ENCODE data around the gene CRTC3.
A peak's percentile ranks its signal among the peaks of the same experiment; 100 is the strongest.
"Not testable (repeated sequence)": the region's sequence is repeated elsewhere in the genome, so short reads cannot be mapped to it uniquely, and the experiment has no call there.

Gene CRTC3

DNA sequence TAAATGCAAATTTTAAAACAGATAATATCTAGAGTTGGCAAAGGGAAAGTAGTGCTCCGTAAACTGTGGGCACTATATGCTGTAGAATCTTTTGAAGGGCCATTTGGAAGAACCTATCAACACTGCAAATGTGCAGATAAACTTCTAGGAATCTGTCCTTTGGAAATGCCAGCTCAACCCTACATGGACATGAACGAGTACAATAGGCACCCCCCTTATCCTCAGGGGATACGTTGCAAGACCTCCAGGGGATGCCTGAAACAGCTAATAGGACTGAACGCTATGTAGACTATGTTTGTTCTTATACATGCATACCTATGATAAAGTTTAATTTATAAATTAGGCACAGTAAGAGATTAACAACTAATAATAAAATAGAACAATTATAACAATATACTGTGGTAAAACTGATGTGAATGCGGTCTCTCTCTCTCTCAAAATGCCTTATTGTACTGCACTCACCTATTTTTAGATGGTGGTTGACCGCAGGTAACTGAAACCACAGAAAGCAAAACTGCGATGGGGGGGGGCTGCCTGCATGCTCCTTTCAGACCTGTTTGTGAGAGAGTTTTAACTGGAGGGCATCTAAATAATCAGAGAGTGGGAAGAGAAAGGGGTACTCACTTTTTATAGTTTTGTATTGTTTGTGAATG is 127.9 kb downstream of the CRTC3 start:
- peak; percentile 70 for DNase-seq

DNA sequence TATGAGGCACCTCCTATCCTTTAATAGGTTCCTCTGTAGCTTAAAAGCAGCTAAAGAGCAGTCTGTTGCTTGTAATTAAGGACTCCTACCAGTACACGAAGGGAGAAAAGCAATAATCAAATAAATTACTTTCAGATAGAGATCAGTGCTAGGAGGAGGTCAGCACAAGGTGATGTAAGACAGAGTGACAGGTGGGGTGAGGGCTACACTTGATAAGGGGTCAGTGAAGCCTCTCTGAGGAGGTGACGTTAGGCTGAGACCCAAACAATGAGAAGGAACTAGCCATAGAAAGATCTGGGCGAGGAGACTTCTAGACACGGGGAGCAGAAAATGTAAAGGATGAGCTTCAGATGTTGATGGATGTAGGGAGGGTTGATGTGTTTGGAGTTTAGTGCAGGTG is 129.8 kb downstream of the CRTC3 start:
- no peak for DNase-seq

DNA sequence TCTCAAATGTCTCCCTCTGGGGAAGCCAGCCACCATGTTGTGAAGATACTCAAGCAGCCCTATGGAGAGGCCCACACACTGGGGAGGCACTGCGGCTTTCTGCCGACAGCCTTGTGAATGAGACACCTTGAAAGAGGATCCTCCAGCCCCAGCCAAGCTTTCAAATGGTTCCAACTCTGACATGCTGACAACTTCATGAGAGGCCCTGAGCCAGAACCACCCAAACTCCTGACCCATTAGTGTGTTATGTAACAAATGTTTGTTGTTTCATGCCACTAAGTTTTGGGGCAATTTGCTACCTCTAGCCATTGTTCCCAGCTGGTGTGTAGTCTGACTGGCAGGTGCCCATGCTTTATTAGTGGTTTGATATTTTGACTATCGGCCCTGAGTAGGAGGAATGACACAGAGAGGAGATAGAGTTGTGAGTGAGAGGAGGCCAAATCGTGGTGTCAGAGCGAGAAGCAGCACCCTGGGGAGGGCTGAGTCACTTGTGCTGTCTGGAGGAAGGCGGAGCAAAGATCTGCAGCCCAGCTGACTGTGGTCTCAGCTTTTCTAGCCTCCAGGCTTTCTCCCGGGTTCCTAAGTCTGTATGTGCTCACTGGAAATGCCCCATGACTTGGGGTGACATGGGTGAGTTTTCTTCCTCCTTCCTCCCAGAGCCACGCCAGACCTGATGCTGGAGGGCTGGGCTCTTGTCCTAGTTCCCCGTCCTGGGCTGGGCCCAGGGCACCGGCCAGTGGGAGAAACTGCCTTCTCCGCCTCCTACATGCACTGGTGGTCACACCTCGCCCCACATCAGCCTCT is 130.7 kb downstream of the CRTC3 start:
- peak; percentile 67 for DNase-seq

DNA sequence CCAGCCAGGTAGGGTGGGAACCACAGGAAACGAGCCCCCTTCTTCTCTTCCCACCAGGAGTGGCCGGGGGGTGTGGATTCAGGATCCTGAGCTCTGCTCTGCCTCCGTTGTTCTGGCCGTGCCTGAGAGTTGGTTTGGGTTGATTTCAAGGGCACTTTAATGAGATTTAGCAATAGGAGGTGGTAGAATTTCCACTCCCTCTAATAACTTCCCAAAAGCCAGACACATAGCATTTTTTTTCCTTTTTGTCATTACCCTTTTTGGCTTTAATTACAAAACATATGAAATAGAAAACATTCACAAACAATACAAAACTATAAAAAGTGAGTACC is 131.2 kb downstream of the CRTC3 start:
- DNase-seq: not testable (repeated sequence)

DNA sequence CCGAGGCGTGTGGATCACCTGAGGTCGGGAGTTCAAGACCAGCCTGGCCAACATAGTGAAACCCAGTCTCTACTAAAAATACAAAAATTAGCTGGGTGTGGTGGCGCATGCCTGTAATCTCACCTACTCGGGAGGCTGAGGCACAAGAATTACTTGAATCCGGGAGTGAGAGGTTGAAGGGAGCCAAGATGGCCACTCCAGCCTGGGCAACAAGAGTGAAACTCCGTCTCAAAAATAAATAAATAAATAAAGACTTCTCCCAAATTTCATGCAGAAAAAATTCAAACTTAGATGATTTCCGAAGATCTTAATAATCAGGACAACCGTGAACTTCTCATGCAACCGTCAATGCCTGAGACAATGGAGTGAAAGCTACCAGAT is 134.3 kb downstream of the CRTC3 start:
- DNase-seq: not testable (repeated sequence)

DNA sequence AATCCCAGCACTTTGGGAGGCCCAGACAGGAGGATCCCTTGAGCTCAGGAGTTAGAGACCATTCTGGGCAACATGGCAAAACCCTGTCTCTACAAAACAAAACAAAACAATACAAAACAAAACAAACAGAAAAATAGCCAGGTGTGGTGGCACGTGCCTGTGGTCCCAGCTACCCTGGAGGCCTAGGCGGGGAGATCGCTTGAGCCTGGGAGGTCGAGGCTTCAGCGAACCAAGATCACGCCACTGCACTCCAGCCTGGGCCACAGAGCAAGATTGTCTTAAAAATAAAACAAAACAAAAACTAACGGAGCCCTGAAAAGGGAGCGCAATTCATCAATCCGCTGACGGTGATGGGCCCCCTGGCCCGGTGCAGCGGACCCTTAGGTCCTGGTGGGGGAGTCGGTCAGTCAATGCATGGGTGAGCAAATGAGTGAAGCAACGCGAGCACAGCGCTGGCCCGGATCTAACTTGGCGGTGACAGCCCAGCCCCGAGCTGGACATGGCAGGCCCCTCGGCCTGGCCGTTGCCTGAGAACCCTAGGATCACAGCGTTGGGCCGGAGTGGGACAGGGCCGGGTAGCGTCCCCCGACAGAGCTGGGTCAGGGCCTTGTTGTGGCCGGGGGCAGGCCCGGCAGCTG is 135.0 kb downstream of the CRTC3 start:
- no peak for DNase-seq

DNA sequence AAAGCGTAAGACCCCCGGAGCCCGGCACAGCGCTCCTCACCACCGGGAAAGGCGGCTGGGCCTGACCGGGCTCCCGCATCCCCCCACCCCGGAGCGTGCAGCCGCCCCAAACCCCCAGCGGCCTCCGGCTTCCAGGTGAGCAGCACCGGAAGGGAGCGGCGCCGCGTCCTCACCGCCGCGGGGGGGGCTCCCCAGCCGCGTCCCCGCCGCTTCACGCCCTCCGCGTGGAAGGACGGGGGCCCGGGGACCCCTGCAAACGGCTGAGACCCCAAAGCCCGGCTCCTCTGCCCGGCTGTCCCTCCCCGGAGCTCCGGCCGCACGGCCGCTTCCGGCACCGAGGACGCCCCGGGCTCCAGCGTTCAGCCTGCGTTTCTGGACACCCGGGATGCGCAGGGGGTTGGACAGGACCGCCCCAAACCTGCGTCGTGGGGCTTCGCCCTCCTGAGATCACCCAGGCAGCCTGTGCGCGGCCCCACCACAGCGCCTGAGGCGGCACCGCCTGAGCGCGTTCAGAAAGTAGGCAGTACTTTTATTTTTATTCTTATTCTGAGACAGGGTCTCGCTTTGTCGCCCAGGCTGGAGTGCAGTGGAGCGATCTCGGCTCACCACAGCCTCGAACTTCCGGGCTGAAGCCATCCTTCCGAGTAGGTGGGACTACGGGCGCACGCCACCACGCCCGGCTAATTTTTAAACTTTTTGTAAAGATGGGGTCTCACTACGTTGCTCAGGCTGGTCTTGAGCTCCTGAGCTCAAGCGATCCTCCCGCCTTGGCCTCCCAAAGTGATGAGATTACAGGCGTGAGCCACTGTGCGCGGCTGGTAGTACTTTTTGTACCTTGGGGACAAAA is 135.8 kb downstream of the CRTC3 start:
- DNase-seq: no peak

DNA sequence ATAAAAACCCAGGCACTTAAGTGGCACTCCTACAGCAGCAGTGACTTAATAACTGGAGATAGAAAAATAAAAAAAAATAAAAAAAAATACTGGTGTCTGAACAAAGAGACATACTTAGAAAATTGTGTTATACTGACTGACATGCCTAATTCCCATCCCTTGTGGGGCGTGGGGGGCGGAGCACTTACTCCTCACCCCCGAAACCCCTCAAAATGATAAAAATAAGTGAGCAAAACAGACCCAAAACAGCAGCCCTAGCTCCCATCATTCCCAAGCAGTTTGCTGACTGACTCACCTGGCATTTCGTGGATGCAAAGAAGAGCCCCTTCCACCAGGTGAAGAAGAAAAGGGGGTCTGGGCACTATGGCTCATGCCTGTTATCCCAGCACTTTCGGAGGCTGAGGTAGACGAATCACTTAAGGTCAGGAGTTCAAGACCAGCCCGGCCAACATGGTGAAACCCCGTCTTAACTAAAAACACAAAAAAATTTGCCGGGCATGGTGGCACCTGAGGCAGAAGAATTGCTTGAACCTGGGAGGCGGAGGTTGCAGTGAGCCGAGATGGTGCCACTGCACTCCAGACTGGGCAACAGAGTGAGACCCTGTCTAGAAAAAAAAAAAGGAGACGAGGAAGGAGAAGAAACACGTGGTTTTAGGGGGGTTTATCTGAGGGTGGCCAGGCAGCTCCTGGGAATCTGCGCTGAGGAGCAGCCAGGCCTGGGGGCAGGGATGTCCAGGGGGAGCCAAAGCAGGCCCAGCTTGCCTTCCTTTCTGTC is 136.6 kb downstream of the CRTC3 start:
- DNase-seq: no peak

DNA sequence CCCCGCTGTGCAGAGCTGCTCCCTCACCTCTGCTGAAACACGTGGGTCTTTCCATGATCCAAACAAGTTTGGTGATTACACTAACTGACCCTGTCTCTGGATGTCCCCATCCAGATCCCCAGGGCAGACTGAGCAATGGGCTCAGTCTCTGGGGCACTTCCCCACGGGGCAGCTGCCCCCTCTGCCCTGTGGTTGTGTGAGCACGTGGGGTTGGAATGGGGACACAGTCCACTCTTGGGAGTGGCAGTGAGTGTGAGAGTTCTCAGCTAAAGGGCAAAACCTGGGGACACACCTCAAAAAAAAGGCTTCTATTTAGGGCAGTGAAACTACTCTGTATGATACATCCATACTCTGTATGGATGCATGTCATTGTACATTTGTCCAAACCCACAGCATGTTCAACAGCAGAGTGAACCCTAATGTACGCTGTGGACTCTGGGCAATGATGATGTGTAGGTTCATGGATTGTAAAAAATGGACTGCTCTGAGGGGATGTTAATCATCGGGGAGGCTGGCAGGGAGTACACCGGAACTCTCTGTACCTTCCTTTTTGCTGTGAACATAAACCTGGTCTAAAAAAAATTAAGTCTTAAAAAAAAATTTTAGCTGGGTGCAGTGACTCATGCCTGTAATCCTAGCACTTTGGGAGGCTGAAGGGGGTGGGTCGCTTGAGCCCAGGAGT is 137.5 kb downstream of the CRTC3 start:
- DNase-seq: no peak

DNA sequence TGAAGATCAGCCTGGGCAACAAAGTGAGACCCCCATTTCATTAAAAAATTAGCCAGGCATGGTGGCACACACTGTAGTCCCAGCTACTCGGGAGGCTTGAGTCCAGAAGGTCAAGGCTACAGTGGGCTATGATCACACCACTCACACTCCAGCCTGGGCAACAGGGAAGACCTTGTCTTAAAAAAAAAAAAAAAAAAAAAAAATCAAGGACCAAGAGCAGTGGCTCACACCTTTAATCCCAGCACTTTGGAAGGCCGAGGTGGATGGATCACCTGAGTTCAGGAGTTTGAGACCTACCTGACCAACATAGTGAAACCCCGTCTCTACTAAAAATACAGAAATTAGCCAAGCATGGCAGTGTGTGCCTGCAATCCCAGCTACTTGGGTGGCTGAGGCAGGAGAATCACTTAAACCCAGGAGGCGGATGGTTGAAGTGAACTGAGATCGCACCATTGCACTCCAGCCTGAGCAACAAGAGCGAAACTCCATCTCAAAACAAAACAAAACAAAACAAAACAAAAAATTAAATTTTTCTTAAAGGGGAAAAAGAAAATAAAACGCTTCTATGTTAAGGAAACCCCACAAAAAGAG is 138.1 kb downstream of the CRTC3 start:
- DNase-seq: not testable (repeated sequence)

DNA sequence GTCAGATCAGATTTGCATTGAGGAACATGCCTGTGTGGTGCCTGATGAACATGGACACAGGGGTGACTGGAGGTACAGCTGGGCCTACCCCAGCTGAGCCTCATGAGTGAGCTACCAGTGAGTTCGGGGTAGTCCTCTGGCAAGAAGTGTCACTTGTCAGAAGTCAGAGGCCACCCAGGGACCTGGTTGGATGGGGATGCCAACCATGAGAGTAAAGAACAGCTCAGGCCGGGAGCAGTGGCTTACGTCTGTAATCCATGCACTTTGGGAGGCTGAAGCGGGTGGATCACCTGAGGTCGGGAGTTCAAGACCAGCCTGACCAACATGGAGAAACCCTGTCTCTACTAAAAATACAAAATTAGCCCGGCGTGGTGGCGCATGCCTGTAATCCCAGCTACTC is 140.9 kb downstream of the CRTC3 start:
- not testable (repeated sequence) for DNase-seq

DNA sequence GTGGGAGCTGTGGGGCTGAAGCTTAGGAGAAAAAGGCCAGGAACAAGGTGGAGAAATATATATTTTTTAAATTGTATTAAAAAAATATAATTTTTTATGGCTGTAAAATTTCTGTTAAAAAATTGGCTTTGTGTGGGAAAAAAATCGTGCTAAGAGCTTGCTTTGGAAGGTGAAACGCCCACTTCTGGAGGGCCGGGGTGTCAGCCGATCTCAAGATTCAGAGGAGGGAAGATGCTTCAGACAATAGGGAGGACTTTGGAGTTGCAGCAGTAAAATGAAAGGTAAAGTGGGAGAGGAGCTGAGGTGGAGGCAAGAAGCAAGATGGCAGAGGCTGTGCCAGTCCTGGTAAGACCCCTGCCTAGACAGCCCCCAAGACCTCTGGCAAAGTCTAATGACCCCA is 141.5 kb downstream of the CRTC3 start:
- no peak for DNase-seq

DNA sequence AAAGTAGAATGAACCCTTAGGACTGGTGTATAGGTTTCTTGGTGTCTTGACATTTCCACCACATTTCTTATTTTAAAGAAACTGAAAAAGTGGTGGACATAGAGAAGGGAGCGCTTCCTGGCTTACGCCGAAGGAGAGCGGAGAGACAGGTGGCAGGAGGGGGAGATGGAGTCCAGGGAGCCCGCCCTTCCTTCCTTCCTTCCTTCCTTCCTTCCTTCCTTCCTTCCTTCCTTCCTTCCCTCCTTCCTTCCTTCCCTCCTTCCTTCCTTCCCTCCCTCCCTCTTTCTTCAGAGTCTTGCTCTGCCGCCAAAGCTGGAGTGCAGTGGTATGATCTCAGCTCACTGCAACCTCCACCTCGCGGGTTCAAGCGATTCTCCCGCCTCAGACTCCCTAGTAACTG is 143.6 kb downstream of the CRTC3 start:
- not testable (repeated sequence) for DNase-seq

DNA sequence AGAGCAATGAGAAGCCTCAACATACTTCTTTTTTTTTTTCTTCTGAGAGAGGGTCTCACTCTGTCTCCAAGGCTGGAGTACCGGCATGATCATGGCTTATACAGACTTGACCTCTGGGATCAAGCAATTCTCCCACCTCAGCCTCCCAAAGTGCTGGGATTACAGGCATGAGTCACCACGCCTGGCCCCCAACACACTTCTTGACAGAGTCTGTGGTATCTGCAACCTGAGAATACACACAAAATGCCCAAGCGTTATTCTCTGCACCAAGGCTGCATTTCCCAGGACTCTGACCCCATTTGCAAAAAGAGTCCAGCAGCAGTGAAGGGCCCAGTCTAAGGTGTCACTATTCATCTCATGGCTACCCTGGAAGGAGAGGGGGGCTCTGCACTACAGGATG is 144.8 kb downstream of the CRTC3 start:
- DNase-seq: no peak

DNA sequence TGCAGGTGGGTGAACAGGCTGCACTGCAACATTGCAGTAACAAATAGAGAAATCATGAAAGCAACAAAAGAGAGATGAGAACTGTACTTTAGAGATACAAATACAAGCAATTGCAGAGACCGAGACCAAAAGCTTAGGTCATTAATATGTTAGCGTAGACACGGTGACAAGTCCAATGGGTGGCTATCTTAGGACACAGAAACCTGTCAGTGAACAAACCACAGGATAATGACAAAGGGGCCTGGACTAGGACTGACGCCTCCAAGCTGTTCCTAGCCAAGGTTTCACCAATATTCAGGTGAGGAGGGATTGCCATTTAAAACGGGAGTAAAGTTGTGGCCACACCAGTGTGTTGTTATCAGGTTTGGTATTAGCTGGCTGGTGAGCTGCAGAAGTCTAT is 145.7 kb downstream of the CRTC3 start:
- no peak for DNase-seq

DNA sequence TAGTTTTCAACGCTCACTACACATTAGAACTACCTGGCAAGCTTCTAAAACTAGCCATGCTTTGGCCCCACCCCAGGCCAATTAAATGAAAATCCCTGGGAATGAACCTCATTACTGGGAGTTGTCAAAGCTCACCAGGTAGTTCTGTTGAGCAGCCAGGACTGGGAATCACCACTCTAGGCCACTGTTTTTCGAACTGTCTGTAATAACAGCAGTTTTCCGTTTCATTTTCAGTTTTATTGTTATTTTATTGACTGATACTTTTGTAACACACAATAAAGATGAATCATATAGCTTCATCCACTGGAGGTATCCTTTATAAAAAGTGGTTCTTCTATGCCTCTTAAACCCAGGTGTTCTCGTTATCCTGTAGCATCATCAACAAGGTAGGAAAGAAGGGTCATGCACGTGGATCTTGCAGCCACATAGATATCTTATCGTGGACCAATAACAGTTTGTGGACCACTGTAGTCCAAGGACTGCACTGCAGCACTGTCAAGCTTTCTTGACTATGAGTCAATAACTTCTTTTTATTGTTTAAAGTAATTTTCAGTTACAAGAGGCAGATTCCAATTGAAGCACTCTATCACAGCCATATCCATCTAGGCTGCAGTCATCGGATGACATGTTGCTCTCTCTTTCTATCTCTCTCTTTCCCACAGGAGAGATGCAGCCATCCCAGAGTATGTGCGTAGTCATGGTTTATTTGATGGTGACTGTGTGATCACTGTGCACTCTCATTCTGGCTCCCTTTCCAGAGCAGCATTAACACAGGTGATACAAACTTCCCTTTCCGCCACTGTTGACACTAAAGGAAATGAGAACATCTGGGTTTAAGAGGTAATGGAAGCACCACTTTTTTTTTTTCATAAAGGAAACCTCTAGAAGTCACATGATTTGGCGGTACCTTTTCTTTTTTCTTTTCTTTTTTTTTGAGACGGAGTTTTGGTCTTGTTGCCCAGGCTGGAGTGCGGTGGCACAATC is 148.4 kb downstream of the CRTC3 start:
- DNase-seq: no peak

DNA sequence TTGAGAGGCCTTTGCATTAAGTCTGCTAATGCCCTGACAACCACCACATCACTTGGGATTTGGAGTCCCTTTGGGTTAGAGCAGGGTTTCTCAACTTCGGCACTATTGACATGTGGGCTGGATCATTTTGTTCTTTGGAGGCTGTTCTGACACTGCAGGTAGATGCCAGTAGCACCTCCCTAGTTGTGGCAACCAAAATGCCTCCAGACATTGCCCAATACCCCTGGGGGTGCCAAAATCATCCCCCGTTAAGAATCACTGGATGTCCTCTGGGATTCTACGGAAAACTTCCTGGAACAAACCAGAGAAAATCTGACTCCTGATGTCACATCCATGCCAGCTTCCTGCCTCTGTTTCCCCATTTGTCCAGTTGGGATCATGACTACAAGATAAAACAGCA is 150.2 kb downstream of the CRTC3 start:
- no peak for DNase-seq

DNA sequence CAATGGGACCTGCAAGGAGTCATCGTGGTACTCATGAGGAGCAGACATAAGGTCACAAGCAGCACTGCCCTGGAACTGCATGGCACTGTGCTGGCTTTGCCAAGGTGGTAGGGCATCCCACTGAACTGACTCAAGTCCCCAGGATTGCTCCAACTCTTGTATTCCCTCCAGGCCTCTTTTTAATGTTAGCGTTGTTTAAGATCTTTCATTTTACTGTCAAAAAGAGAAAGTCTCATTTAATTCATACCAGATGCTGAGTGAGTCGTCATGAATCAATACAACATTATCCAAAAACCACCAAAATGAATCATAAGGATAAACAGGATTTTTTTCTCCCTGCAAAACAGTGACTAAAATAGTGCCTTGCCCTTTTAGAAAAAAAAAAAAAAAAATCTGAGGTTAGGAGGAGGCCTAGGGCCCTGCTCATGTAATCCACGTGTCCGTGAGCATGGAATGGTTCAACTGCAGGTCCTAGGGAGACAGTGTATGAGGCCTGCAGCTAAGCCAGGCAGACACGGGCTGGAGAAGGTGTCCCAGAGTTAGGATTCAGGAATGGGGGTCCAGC is 150.7 kb downstream of the CRTC3 start:
- DNase-seq: no peak

DNA sequence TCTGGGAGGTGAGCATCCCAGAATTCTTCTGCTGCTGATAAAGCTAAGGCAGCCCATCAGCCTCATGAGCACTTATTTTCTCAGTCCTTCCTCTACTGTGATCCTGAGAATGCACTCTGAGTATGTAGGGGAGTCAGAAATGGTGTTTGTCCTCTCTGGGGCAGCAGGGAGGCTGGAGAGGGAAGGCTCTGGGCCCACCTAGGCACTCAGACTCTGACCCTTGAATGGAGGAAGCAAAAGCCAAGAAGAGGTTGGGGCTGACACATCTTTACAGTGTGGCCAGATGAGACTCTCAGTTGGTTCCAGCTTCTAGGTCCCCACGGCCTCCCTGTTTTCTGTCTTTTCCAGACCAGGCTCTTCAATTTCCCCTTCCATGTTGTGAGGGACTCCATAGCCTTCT is 151.3 kb downstream of the CRTC3 start:
- DNase-seq: no peak

DNA sequence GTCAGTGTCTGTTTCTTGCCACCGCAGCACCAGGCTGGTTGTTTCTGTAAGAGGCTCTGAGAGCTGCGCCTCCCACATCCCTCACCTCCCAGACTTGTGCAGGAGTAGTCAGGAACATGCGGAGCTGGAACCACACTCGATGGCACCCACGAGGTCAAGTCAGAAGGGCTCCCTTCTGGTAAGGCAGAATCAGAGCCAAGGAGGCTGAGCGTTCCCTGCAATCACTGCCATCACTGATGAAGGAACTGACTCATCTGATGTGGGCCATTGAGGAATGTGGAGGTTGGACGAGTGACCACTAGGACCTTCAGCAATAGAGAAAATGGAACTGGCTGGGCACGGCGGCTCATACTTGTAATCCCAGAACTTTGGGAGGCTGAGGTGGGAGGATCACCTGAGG is 151.8 kb downstream of the CRTC3 start:
- DNase-seq: no peak

All from GDM1 (cell line).